DOHH2 (cell line): ENCODE results near the gene RNF222.

Source experiments
- H3F3A ChIP-seq: fragments of 200-600 bp; sonication (generic), shearing (Covaris generic); 2 replicates; pipeline ENCODE4 v1.6.0; 2016; ENCODE audit warnings: antibody characterized with exemption, mild to moderate bottlenecking; ENCODE audit not compliant: control insufficient read depth, insufficient read depth
- H3K27ac ChIP-seq: fragments of 200-600 bp; sonication (generic); 2 replicates; pipeline ENCODE4 v1.5.1; 2014; ENCODE audit warnings: low read depth, mild to moderate bottlenecking, low read length, moderate library complexity
- H3K27me3 ChIP-seq: fragments of 200-600 bp; sonication (generic); 2 replicates; pipeline ENCODE4 v1.6.1; 2014; ENCODE audit warnings: mild to moderate bottlenecking, low read length, mixed read lengths; ENCODE audit not compliant: control insufficient read depth
- H3K36me3 ChIP-seq: fragments of 200-600 bp; sonication (generic); 2 replicates; pipeline ENCODE4 v1.6.1; 2014; ENCODE audit warnings: mild to moderate bottlenecking, low read length, moderate library complexity, mixed read lengths; ENCODE audit not compliant: control insufficient read depth
- H3K4me1 ChIP-seq: fragments of 200-600 bp; sonication (generic); 2 replicates; pipeline ENCODE4 v1.6.1; 2014; ENCODE audit warnings: mild to moderate bottlenecking, low read length, mixed read lengths; ENCODE audit not compliant: control insufficient read depth
- H3K4me2 ChIP-seq: fragments of 200-600 bp; sonication (generic); 2 replicates; pipeline ENCODE4 v1.6.0; 2014; ENCODE audit warnings: mild to moderate bottlenecking, low read length, moderate library complexity
- H3K4me3 ChIP-seq: fragments of 200-600 bp; sonication (generic); 2 replicates; pipeline ENCODE4 v1.5.1; 2014; ENCODE audit warnings: mild to moderate bottlenecking, low read length, mixed read lengths
- H3K79me2 ChIP-seq: fragments of 200-600 bp; sonication (generic); 2 replicates; pipeline ENCODE4 v1.6.1; 2014; ENCODE audit warnings: mild to moderate bottlenecking, low read length, mixed read lengths; ENCODE audit not compliant: control insufficient read depth
- H3K9me2 ChIP-seq: fragments of 200-600 bp; sonication (generic); replicated peaks from 2 replicates; pipeline ENCODE4 v1.6.1; 2014; ENCODE audit warnings: mild to moderate bottlenecking, low read length, mixed read lengths; ENCODE audit not compliant: control insufficient read depth
- H3K9me3 ChIP-seq: fragments of 200-600 bp; sonication (generic); 2 replicates; pipeline ENCODE4 v1.6.1; 2014; ENCODE audit warnings: antibody characterized with exemption, low read length, mixed read lengths; ENCODE audit not compliant: control insufficient read depth, insufficient read depth
- H4K20me1 ChIP-seq: fragments of 200-600 bp; sonication (generic); 2 replicates; pipeline ENCODE4 v1.6.0; 2014; ENCODE audit warnings: low read depth, mild to moderate bottlenecking, antibody characterized with exemption, low read length, moderate library complexity; ENCODE audit not compliant: control insufficient read depth, insufficient read depth
- CTCF ChIP-seq: fragments of 200-600 bp; sonication (generic); IDR thresholded peaks from one replicate; pipeline ENCODE4 v1.5.1; 2014; ENCODE audit warnings: antibody characterized with exemption, mild to moderate bottlenecking, low read depth, low read length; ENCODE audit not compliant: poor library complexity, severe bottlenecking
- EZH2phosphoT487 ChIP-seq: fragments of 200-600 bp; sonication (generic); IDR thresholded peaks from 2 replicates; pipeline ENCODE4 v1.6.1; 2017; ENCODE audit warnings: borderline replicate concordance, mild to moderate bottlenecking, antibody characterized with exemption, low read length, moderate library complexity, mixed read lengths

The RNF222 gene

GRCh38 chr17:8405499-8406016 is 7.9 kb upstream of the RNF222 start:
- Histone ChIP-seq H3K9me2 (no peaks in the 10 kb centered on the region), H3K4me2 (no peak overlapping the region), H3K9me3 (no peaks in the 10 kb centered on the region), H4K20me1 (no peaks in the 10 kb centered on the region), H3K27ac (no peak overlapping the region), H3F3A (no peaks in the 10 kb centered on the region), H3K27me3 (peaks cover 5% of the 10 kb centered on the region; the same call in 1 of the 2 replicates), H3K4me3 (no peak overlapping the region), H3K4me1 (peaks cover 3% of the 10 kb centered on the region), H3K36me3 (no peaks in the 10 kb centered on the region), H3K79me2 (no peaks in the 10 kb centered on the region)
- TF ChIP-seq EZH2phosphoT487 = no peak
- TF ChIP-seq CTCF = no peak

- no peaks in the 10 kb centered on the region for H3K79me2 ChIP-seq
- H3K27ac ChIP-seq = no peak overlapping the region
- no peak overlapping the region for H3K4me2 ChIP-seq
- H3K9me2 ChIP-seq = no peaks in the 10 kb centered on the region
- no peaks in the 10 kb centered on the region for H3K4me1 ChIP-seq
- H3K36me3 ChIP-seq = no peaks in the 10 kb centered on the region
- H3K27me3 ChIP-seq = peaks cover 9% of the 10 kb centered on the region; the same call in 1 of the 2 replicates
- no peaks in the 10 kb centered on the region for H4K20me1 ChIP-seq
- no peak overlapping the region for H3K4me3 ChIP-seq
- no peak for TF ChIP-seq EZH2phosphoT487
- no peak for TF ChIP-seq CTCF
- H3F3A ChIP-seq = no peaks in the 10 kb centered on the region
- no peaks in the 10 kb centered on the region for H3K9me3 ChIP-seq
Observed at GRCh38 chr17:8402921-8403536, 5.4 kb upstream of the RNF222 start.

DNA sequence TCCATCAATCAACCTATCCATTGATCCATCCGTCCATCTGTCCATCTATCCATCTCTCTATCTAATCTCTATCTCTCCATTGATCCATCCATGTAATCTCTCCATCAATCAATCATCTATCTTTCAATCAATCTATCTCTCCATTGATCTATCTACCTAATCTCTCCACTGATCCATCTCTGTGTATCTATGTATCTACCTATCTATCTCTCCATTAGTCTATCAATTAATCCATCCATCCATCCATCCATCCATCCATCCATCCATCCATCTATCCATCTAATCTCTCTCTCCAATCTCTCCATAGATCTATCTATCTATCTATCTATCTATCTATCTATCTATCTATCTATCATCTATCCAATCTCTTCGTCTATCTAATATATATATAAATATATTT is 3.5 kb upstream of the RNF222 start:
- TF ChIP-seq CTCF (no peak), EZH2phosphoT487 (no peak)
- Histone ChIP-seq H3K79me2 (no peaks in the 10 kb centered on the region), H4K20me1 (no peaks in the 10 kb centered on the region), H3K4me1 (no peaks in the 10 kb centered on the region), H3K9me3 (no peaks in the 10 kb centered on the region), H3K36me3 (no peaks in the 10 kb centered on the region), H3K27ac (no peak overlapping the region), H3F3A (no peaks in the 10 kb centered on the region), H3K4me3 (no peak overlapping the region), H3K27me3 (peaks cover 12% of the 10 kb centered on the region; the same call in 1 of the 2 replicates), H3K9me2 (no peaks in the 10 kb centered on the region), H3K4me2 (no peak overlapping the region)
